ENCODE data around the gene CHD5.
"Not testable (repeated sequence)": the region's sequence is repeated elsewhere in the genome, so short reads cannot be mapped to it uniquely, and the experiment has no call there.

Gene CHD5

GRCh38 chr1:6180268-6180706, at the start of gene CHD5:
Gene CHD5, minus strand, starts transcription at chr1:6180321. Its CDS starts 298 bp downstream, at chr1:6180023.
- DNase-seq, result no peak

- DNase-seq, result no peak
Observed at GRCh38 chr1:6225651-6226050, 45.5 kb upstream of the CHD5 start.

- DNase-seq, result no peak
Observed at GRCh38 chr1:6224718-6225117, 44.6 kb upstream of the CHD5 start.

GRCh38 chr1:6223617-6224016, 43.5 kb upstream of the CHD5 start:
- DNase-seq, result no peak

GRCh38 chr1:6222636-6223035, 42.5 kb upstream of the CHD5 start:
- no peak for DNase-seq

- no peak for DNase-seq
Observed at GRCh38 chr1:6221210-6221784, 41.2 kb upstream of the CHD5 start.

GRCh38 chr1:6220236-6220635, 40.1 kb upstream of the CHD5 start:
- no peak for DNase-seq

- DNase-seq, result not testable (repeated sequence)
Observed at GRCh38 chr1:6219641-6220040, 39.5 kb upstream of the CHD5 start.

- no peak for DNase-seq
Observed at GRCh38 chr1:6218375-6219164, 38.4 kb upstream of the CHD5 start.

- peak; percentile 50 to 52 for DNase-seq
Observed at GRCh38 chr1:6212193-6212959, 32.3 kb upstream of the CHD5 start.

GRCh38 chr1:6211731-6212130, 31.6 kb upstream of the CHD5 start:
- no peak for DNase-seq

- no peak for DNase-seq
Observed at GRCh38 chr1:6210591-6211355, 30.7 kb upstream of the CHD5 start.

GRCh38 chr1:6209661-6210580, 29.8 kb upstream of the CHD5 start:
- no peak for DNase-seq

- peak; percentile 49 to 52 for DNase-seq
Observed at GRCh38 chr1:6208723-6209660, 28.9 kb upstream of the CHD5 start.

GRCh38 chr1:6207921-6208320, 27.8 kb upstream of the CHD5 start:
- DNase-seq, result no peak

- DNase-seq, result no peak
Observed at GRCh38 chr1:6207075-6207885, 27.2 kb upstream of the CHD5 start.

- DNase-seq, result no peak
Observed at GRCh38 chr1:6206520-6206855, 26.4 kb upstream of the CHD5 start.

- peak in 1 of 2 donors; percentile 61 for DNase-seq
Observed at GRCh38 chr1:6205849-6206519, 25.9 kb upstream of the CHD5 start, which contains the start of gene RNF207. Gene RNF207, plus strand, starts transcription at chr1:6206119. Its CDS starts 417 bp downstream, at chr1:6206536.

- DNase-seq, result no peak
Observed at GRCh38 chr1:6202256-6202655, 22.1 kb upstream of the CHD5 start.

All from inflammatory macrophage treated with lipopolysaccharide for 1 hour (primary cell).